K562 (cell line): Measurements from ENCODE around the gene VRK1. TPM values are rescaled to one million over a fixed set of nuclear protein-coding genes. Genes with fewer than 3 reads are reported as not detected.

ENCODE experiments used
- ARID1B ChIP-seq: fragments of 450-650 bp; IDR thresholded peaks from 2 replicates; pipeline ENCODE4 v1.6.1; 2016; ENCODE audit warnings: antibody characterized with exemption, mild to moderate bottlenecking, inconsistent platforms
- ARID4B ChIP-seq: sonication (generic); formaldehyde crosslinking; IDR thresholded peaks from 2 replicates; pipeline ENCODE4 v1.8.0; 2022; ENCODE audit warnings: mild to moderate bottlenecking, missing genetic modification reagents
- ATF7 ChIP-seq: fragments of 450-650 bp; IDR thresholded peaks from 2 replicates; pipeline ENCODE4 v1.7.1; 2014; ENCODE audit warnings: mild to moderate bottlenecking, moderate library complexity
- CBFA2T3 ChIP-seq: fragments of 450-650 bp; IDR thresholded peaks from 2 replicates; pipeline ENCODE4 v1.6.1; 2017
- ELF4 ChIP-seq: fragments of 450-650 bp; formaldehyde crosslinking; IDR thresholded peaks from 2 replicates; pipeline ENCODE4 v1.4.0; 2022; ENCODE audit warnings: missing genetic modification characterization
- ETV5 ChIP-seq: sonication (generic); formaldehyde crosslinking; IDR thresholded peaks from 2 replicates; pipeline ENCODE4 v1.4.0; 2020; ENCODE audit warnings: low read depth, mild to moderate bottlenecking, missing genetic modification reagents
- GMEB1 ChIP-seq: fragments of 250-450 bp; sonication (Bioruptor Pico); IDR thresholded peaks from 2 replicates; pipeline ENCODE4 v1.4.0; 2020; ENCODE audit warnings: mild to moderate bottlenecking
- GTF2B ChIP-seq: IDR thresholded peaks from 2 replicates; pipeline ENCODE4 v1.6.1; 2011; ENCODE audit not compliant: insufficient read length; ENCODE audit errors: extremely low read depth
- KLF10 ChIP-seq: fragments of 250-450 bp; sonication (Bioruptor Pico); IDR thresholded peaks from 2 replicates; pipeline ENCODE4 v1.6.1; 2021; ENCODE audit warnings: matching md5 sums
- MAFF ChIP-seq: IDR thresholded peaks from 2 replicates; pipeline ENCODE4 v1.6.1; 2012; ENCODE audit warnings: low read length, improper control_type of control experiment
- MLX ChIP-seq, 2 experiments: fragments of 450-650 bp in 1 of 2; sonication (generic) in 1 of 2; formaldehyde crosslinking; conservative IDR thresholded peaks; 2 replicates each; pipeline versions ENCODE4 v1.4.0 to v1.8.1; 2020 to 2022; ENCODE audit warnings: mild to moderate bottlenecking in 1 of 2, missing genetic modification reagents in 1 of 2
- NCOR1 ChIP-seq: fragments of 450-650 bp; IDR thresholded peaks from 2 replicates; pipeline ENCODE4 v1.6.1; 2016; ENCODE audit warnings: mild to moderate bottlenecking, moderate library complexity
- NFIC ChIP-seq: fragments of 450-650 bp; IDR thresholded peaks from 2 replicates; pipeline ENCODE4 v1.6.1; 2017; ENCODE audit warnings: mild to moderate bottlenecking, inconsistent platforms
- RNF2 ChIP-seq: sonication (generic); IDR thresholded peaks from 2 replicates; pipeline ENCODE4 v1.6.1; 2016
- SMARCA4 ChIP-seq: fragments of 450-650 bp; IDR thresholded peaks from 2 replicates; pipeline ENCODE4 v1.6.1; 2016
- SMARCC2 ChIP-seq: fragments of 450-650 bp; IDR thresholded peaks from 2 replicates; pipeline ENCODE4 v1.6.1; 2017; ENCODE audit warnings: antibody characterized with exemption, moderate library complexity, mild to moderate bottlenecking, low read depth
- TEAD4 ChIP-seq, 2 experiments: sonication (generic) in 1 of 2; formaldehyde crosslinking in 1 of 2; IDR thresholded peaks; 2 replicates each; pipeline versions ENCODE4 v1.6.1 to v1.8.0; 2012 to 2022; ENCODE audit warnings: borderline replicate concordance in 1 of 2, inconsistent platforms in 1 of 2, low read length in 1 of 2, mild to moderate bottlenecking in 1 of 2, missing genetic modification reagents in 1 of 2
- TFE3 ChIP-seq: fragments of 450-650 bp; formaldehyde crosslinking; IDR thresholded peaks from 2 replicates; pipeline ENCODE4 v1.4.0; 2020; ENCODE audit warnings: mild to moderate bottlenecking, mixed read lengths
- USF2 ChIP-seq: sonication (generic); formaldehyde crosslinking; IDR thresholded peaks from 2 replicates; pipeline ENCODE4 v1.5.0; 2020; ENCODE audit warnings: missing genetic modification reagents
- ZNF316 ChIP-seq: fragments of 450-650 bp; IDR thresholded peaks from 2 replicates; pipeline ENCODE4 v1.6.1; 2016
- ZNF347 ChIP-seq: fragments of 450-650 bp; formaldehyde crosslinking; IDR thresholded peaks from 2 replicates; pipeline ENCODE4 v1.4.0; 2020; ENCODE audit warnings: low read depth, mild to moderate bottlenecking, moderate library complexity
- polyA plus RNA-seq, 8 experiments: library from polyadenylated mRNA; depleted of rRNA in 4 of 8; stranded (reverse) in 5 of 8; unstranded in 3 of 8; fragments of >200 nt; fragmentation: Nextera tagmentation in 2 of 8; fragmentation: Illumina TruSeq in 1 of 8; extraction: Ambion mirVana in 2 of 8; extraction: Trizol in 1 of 8; gene quantifications; 2 replicates each; pipeline versions ENCODE4 v1.2.1 to v1.2.3, GENCODE V29; 2011 to 2014; ENCODE audit warnings: inconsistent platforms in 1 of 8, missing spikeins in 1 of 8
- total RNA-seq, 7 experiments: library from RNA; depleted of rRNA in 6 of 7; stranded (reverse); fragments of >200 nt in 6 of 7; fragmentation: Illumina TruSeq in 2 of 7; extraction: Trizol in 2 of 7; gene quantifications; 2 replicates each; pipeline versions ENCODE4 v1.2.1 to v1.2.3, GENCODE V29; 2011 to 2021; ENCODE audit warnings: low replicate concordance in 1 of 7

The VRK1 gene
- total and polyA plus RNA-seq, 9 of the 15 experiments (the other 6 are each of a cell fraction or from before 2014, with no cell fraction given): 83.6 to 177 (median 116) TPM

- no peak for TF ChIP-seq GMEB1 (CRISPR knock-in tag)
- no peak for TF ChIP-seq GTF2B
- no peak for TF ChIP-seq NFIC
- TF ChIP-seq NCOR1: 0 out of 2 replicates have a peak, but pooled peaks have one; percentile 27
- no peak for TF ChIP-seq USF2 (CRISPR knock-in tag)
- no peak for TF ChIP-seq ZNF347 (CRISPR knock-in tag)
- TF ChIP-seq ZNF316: peak; percentile 69
- no peak for TF ChIP-seq TFE3
- TF ChIP-seq SMARCC2: no peak
- TF ChIP-seq MAFF: peak; percentile 13; the same call in 1 of the 2 replicates
- no peak for TF ChIP-seq RNF2
- TF ChIP-seq SMARCA4: 0 out of 2 replicates have a peak, but pooled peaks have one; percentile 41
- TF ChIP-seq MLX (CRISPR knock-in tag; conservative IDR thresholded peaks at IDR 0.05): no peak
- TF ChIP-seq ARID4B (CRISPR knock-in tag): no peak
- TF ChIP-seq TEAD4 (IDR thresholded peaks at IDR 0.05; ENCODE audit: low read length): peak; percentile 21; the same call in 1 of the 2 replicates
- no peak for TF ChIP-seq TEAD4 (CRISPR knock-in tag; IDR thresholded peaks at IDR 0.05; ENCODE audit: borderline replicate concordance)
- TF ChIP-seq CBFA2T3: peak; percentile 49; the same call in 1 of the 2 replicates
- no peak for TF ChIP-seq ATF7
- no peak for TF ChIP-seq ETV5 (CRISPR knock-in tag)
- TF ChIP-seq ARID1B: peak; percentile 57
- TF ChIP-seq KLF10 (CRISPR knock-in tag): no peak
- no peak for TF ChIP-seq ELF4 (CRISPR knock-in tag)
These were observed 123.6 kb downstream of the VRK1 start (continued) for GRCh38 chr14:96920820-96921219.
